WTC11 (cell line): ENCODE results near the gene MDN1. TPM values are rescaled to one million over a fixed set of nuclear protein-coding genes. Genes with fewer than 3 reads are reported as not detected.

Experiments
- ATAC-seq: fragments of 200-7000 bp; cut with Tn5 transposase; 2 replicates; pipeline ENCODE4 v1.10.0; 2021; ENCODE audit warnings: mild to moderate bottlenecking, moderate library complexity
- CTCF ChIA-PET: fragments of 300-600 bp; sonication (Branson Sonifier 250); formaldehyde crosslinking; loops from one replicate; lab custom pipeline; 2021; ENCODE audit warnings: antibody characterized with exemption; lab: Charles Lee
- POLR2A ChIA-PET: fragments of 350-600 bp; sonication (Branson Sonifier 250); formaldehyde crosslinking; loops from one replicate; lab custom pipeline; 2021; ENCODE audit warnings: antibody characterized with exemption; lab: Charles Lee
- DNase-seq: peaks from one replicate; pipeline ENCODE4 v3.0.0; 2021; ENCODE audit warnings: low spot score
- H3K27ac Mint-ChIP-seq: 2 replicates; pipeline ENCODE4 v1.8.0; 2021; ENCODE audit warnings: mixed read lengths
- H3K27me3 Mint-ChIP-seq: 2 replicates; pipeline ENCODE4 v1.8.0; 2021; ENCODE audit warnings: low read depth, mild to moderate bottlenecking, moderate library complexity, mixed read lengths
- H3K36me3 Mint-ChIP-seq: 2 replicates; pipeline ENCODE4 v1.8.0; 2021; ENCODE audit warnings: mixed read lengths
- H3K4me1 Mint-ChIP-seq: 2 replicates; pipeline ENCODE4 v1.8.0; 2022; ENCODE audit warnings: mixed read lengths
- H3K4me3 Mint-ChIP-seq: 2 replicates; pipeline ENCODE4 v1.8.0; 2021; ENCODE audit warnings: mild to moderate bottlenecking, moderate library complexity, mixed read lengths
- H3K9me3 Mint-ChIP-seq: 2 replicates; pipeline ENCODE4 v1.8.0; 2021; ENCODE audit warnings: mixed read lengths
- CREB1 ChIP-seq: sonication (generic); formaldehyde crosslinking; IDR thresholded peaks from 2 replicates; pipeline ENCODE4 v1.8.0; 2023; ENCODE audit warnings: mild to moderate bottlenecking, missing genetic modification reagents
- FOXJ3 ChIP-seq: sonication (generic); formaldehyde crosslinking; IDR thresholded peaks from 2 replicates; pipeline ENCODE4 v1.9.0; 2021; ENCODE audit warnings: missing genetic modification reagents, mild to moderate bottlenecking, borderline replicate concordance
- JAZF1 ChIP-seq: fragments of 250-450 bp; sonication (Bioruptor Pico); IDR thresholded peaks from 2 replicates; pipeline ENCODE4 v1.9.0; 2021; ENCODE audit warnings: moderate library complexity, mild to moderate bottlenecking, inconsistent platforms
- MXD4 ChIP-seq: fragments of 250-450 bp; sonication (Bioruptor Pico); IDR thresholded peaks from 2 replicates; pipeline ENCODE4 v1.8.0; 2021; ENCODE audit warnings: mild to moderate bottlenecking, moderate library complexity, borderline replicate concordance
- MYBL2 ChIP-seq: sonication (generic); formaldehyde crosslinking; IDR thresholded peaks from 2 replicates; pipeline ENCODE4 v1.8.1; 2023; ENCODE audit warnings: mild to moderate bottlenecking, moderate library complexity, missing genetic modification reagents
- NFE2L1 ChIP-seq: sonication (generic); formaldehyde crosslinking; IDR thresholded peaks from 2 replicates; pipeline ENCODE4 v1.8.1; 2023; ENCODE audit warnings: missing genetic modification reagents
- NFYB ChIP-seq: sonication (generic); formaldehyde crosslinking; conservative IDR thresholded peaks from 2 replicates; pipeline ENCODE4 v1.8.0; 2022; ENCODE audit warnings: low read depth, missing genetic modification reagents
- NR1H2 ChIP-seq: sonication (generic); formaldehyde crosslinking; IDR thresholded peaks from 2 replicates; pipeline ENCODE4 v1.9.0; 2021; ENCODE audit warnings: mild to moderate bottlenecking, moderate library complexity, missing genetic modification reagents
- NR3C1 ChIP-seq: sonication (generic); formaldehyde crosslinking; conservative IDR thresholded peaks from 2 replicates; pipeline ENCODE4 v1.8.1; 2023; ENCODE audit warnings: low read depth, mild to moderate bottlenecking, missing genetic modification reagents
- RELA ChIP-seq: sonication (generic); formaldehyde crosslinking; IDR thresholded peaks from 2 replicates; pipeline ENCODE4 v1.8.1; 2022; ENCODE audit warnings: missing genetic modification reagents, mild to moderate bottlenecking, borderline replicate concordance
- SOX15 ChIP-seq: fragments of 250-450 bp; sonication (Bioruptor Pico); IDR thresholded peaks from 2 replicates; pipeline ENCODE4 v1.9.0; 2021; ENCODE audit warnings: mild to moderate bottlenecking
- ZBTB21 ChIP-seq: sonication (generic); formaldehyde crosslinking; IDR thresholded peaks from 2 replicates; pipeline ENCODE4 v1.8.1; 2023; ENCODE audit warnings: mild to moderate bottlenecking, missing genetic modification reagents, borderline replicate concordance
- ZNF138 ChIP-seq: sonication (generic); formaldehyde crosslinking; conservative IDR thresholded peaks from 2 replicates; pipeline ENCODE4 v1.8.1; 2022; ENCODE audit warnings: mild to moderate bottlenecking, moderate library complexity, missing genetic modification reagents
- ZNF219 ChIP-seq: sonication (generic); formaldehyde crosslinking; IDR thresholded peaks from 2 replicates; pipeline ENCODE4 v1.8.0; 2023; ENCODE audit warnings: missing genetic modification reagents, mild to moderate bottlenecking, borderline replicate concordance
- ZNF317 ChIP-seq: sonication (generic); formaldehyde crosslinking; IDR thresholded peaks from 2 replicates; pipeline ENCODE4 v1.8.1; 2023; ENCODE audit warnings: low read depth, mild to moderate bottlenecking, moderate library complexity, missing genetic modification reagents, borderline replicate concordance
- total RNA-seq: library from RNA; stranded (reverse); gene quantifications from 3 replicates; pipeline ENCODE4 v1.2.3, GENCODE V29; 2021
- TF ChIP-seq, protein P1 (sequence below): sonication (generic); formaldehyde crosslinking; IDR thresholded peaks from 2 replicates; pipeline ENCODE4 v1.8.1; 2023; ENCODE audit warnings: mild to moderate bottlenecking, missing genetic modification reagents
- TF ChIP-seq, protein P2 (sequence below): fragments of 200-600 bp; IDR thresholded peaks from 2 replicates; pipeline ENCODE4 v1.8.0; 2022; ENCODE audit warnings: antibody characterized with exemption
- TF ChIP-seq, protein P3 (sequence below): fragments of 250-450 bp; sonication (Bioruptor Pico); IDR thresholded peaks from 2 replicates; pipeline ENCODE4 v1.8.0; 2021; ENCODE audit warnings: mild to moderate bottlenecking
- TF ChIP-seq, protein P4 (sequence below): sonication (generic); formaldehyde crosslinking; IDR thresholded peaks from 2 replicates; pipeline ENCODE4 v1.8.0; 2022; ENCODE audit warnings: missing genetic modification reagents
- TF ChIP-seq, protein P5 (sequence below): sonication (generic); formaldehyde crosslinking; IDR thresholded peaks from 2 replicates; pipeline ENCODE4 v1.8.1; 2023; ENCODE audit warnings: mild to moderate bottlenecking, missing genetic modification reagents

MDN1 gene
- total RNA-seq, 1 experiment from 2014 or later: 195 TPM

DNA sequence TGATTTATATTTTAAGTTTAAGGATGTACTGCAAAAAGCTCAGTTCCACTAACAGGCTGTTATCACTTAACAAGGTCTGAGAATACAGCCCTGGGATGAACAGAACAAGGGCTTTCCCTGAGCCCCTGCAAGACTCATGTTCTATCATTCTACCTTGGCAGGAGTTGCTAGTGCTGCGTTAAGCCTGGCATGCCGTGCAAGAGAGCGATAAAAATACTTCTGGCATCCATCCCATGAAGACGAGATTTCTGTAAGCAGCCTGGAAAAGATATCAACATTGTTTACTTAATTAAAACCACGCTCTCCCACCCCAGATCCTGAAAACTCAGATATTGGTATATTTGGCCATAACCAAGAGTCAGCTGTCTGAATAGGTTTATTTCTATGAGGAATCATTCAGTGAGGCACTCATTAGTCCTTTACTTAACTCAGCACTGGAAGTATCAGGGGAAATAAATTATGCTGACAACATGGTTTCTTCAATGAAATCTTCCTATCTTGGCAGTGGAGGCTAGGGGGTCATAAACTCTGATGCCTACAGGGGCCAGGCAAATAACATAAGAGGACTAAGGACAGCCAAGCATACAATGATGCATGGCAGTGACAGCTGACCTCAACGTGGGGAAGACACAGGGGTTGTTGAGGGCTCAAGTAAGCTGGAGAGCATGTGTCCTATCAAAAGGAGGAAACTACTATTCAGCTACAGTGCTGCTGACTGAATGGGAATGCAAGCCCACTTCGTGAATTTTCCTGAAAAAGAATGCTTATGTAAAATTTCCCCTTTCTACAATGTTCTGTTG, 143.4 kb downstream of the MDN1 start:
- TF ChIP-seq NFE2L1 (no peak), RELA (CRISPR knock-in tag) (no peak), CREB1 (CRISPR knock-in tag) (no peak)
- TF ChIP-seq, protein P1, sequence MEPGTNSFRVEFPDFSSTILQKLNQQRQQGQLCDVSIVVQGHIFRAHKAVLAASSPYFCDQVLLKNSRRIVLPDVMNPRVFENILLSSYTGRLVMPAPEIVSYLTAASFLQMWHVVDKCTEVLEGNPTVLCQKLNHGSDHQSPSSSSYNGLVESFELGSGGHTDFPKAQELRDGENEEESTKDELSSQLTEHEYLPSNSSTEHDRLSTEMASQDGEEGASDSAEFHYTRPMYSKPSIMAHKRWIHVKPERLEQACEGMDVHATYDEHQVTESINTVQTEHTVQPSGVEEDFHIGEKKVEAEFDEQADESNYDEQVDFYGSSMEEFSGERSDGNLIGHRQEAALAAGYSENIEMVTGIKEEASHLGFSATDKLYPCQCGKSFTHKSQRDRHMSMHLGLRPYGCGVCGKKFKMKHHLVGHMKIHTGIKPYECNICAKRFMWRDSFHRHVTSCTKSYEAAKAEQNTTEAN (CRISPR knock-in tag): no peak
- ChIA-PET CTCF (interaction anchor here (0.8 kb wide), 1 partner anchor 117 kb away, joined by 3 read pairs; no protein-coding TSS in a partner anchor), POLR2A (interaction anchor here (0.6 kb wide), 1 partner anchor 142 kb away, joined by 3 read pairs; no protein-coding TSS in a partner anchor)
- H3K4me1 Mint-ChIP-seq: peaks cover 49% of the 10 kb centered on the region
- H3K27ac Mint-ChIP-seq: peak overlapping the region; percentile 96
- H3K9me3 Mint-ChIP-seq: no peaks in the 10 kb centered on the region
- peaks cover 87% of the 10 kb centered on the region for H3K36me3 Mint-ChIP-seq
- no peak overlapping the region for H3K4me3 Mint-ChIP-seq
- DNase-seq: no peak
- ATAC-seq: no peak
- no peaks in the 10 kb centered on the region for H3K27me3 Mint-ChIP-seq

DNA sequence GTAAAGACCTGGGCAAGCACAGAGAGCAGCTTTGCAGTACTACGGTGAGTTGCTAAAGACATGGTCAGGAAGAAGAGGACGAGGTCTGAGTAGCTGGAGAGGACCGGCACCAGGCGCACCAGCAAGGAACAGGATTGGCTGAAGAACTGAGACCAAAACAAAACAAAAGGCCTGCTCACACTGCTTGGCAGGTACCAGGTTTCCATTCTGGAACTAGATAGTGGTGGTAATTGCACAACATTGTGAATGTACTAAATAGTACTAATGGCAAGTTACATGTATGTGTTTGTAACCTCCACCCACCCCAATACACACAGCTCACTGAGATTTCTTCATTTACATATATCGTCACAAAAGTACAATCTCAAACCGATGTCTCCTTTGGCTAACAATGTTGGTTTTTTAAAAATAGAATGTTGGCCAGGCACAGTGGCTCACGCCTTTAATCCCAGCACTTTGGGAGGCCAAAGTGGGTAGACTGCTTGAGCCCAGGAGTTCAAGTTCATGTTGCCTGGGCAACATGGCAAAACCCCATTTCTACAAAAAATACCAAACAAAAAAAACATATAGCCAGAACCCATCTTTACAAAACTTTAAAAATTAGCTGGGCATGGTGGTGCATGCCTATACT, 148.5 kb downstream of the MDN1 start:
- ATAC-seq (no peak), DNase-seq (no peak)
- Mint-ChIP-seq H3K4me1 (peaks cover 50% of the 10 kb centered on the region), H3K4me3 (no peak overlapping the region), H3K27ac (peak overlapping the region; percentile 98), H3K36me3 (peaks cover 79% of the 10 kb centered on the region), H3K27me3 (no peaks in the 10 kb centered on the region), H3K9me3 (no peaks in the 10 kb centered on the region)
- ChIA-PET CTCF (interaction anchor here (1.2 kb wide), 1 partner anchor 122 kb away, joined by 3 read pairs; no protein-coding TSS in a partner anchor), POLR2A (no interaction called here)
- no peak for TF ChIP-seq ZBTB21
- TF ChIP-seq ZNF138 (CRISPR knock-in tag): no peak
- TF ChIP-seq, protein P2, sequence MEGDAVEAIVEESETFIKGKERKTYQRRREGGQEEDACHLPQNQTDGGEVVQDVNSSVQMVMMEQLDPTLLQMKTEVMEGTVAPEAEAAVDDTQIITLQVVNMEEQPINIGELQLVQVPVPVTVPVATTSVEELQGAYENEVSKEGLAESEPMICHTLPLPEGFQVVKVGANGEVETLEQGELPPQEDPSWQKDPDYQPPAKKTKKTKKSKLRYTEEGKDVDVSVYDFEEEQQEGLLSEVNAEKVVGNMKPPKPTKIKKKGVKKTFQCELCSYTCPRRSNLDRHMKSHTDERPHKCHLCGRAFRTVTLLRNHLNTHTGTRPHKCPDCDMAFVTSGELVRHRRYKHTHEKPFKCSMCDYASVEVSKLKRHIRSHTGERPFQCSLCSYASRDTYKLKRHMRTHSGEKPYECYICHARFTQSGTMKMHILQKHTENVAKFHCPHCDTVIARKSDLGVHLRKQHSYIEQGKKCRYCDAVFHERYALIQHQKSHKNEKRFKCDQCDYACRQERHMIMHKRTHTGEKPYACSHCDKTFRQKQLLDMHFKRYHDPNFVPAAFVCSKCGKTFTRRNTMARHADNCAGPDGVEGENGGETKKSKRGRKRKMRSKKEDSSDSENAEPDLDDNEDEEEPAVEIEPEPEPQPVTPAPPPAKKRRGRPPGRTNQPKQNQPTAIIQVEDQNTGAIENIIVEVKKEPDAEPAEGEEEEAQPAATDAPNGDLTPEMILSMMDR: no peak
- TF ChIP-seq, protein P3, sequence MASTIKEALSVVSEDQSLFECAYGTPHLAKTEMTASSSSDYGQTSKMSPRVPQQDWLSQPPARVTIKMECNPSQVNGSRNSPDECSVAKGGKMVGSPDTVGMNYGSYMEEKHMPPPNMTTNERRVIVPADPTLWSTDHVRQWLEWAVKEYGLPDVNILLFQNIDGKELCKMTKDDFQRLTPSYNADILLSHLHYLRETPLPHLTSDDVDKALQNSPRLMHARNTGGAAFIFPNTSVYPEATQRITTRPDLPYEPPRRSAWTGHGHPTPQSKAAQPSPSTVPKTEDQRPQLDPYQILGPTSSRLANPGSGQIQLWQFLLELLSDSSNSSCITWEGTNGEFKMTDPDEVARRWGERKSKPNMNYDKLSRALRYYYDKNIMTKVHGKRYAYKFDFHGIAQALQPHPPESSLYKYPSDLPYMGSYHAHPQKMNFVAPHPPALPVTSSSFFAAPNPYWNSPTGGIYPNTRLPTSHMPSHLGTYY (CRISPR knock-in tag): no peak
- TF ChIP-seq NR1H2 (CRISPR knock-in tag): no peak
- no peak for TF ChIP-seq JAZF1 (CRISPR knock-in tag)
- TF ChIP-seq SOX15 (CRISPR knock-in tag): no peak
- TF ChIP-seq, protein P4, sequence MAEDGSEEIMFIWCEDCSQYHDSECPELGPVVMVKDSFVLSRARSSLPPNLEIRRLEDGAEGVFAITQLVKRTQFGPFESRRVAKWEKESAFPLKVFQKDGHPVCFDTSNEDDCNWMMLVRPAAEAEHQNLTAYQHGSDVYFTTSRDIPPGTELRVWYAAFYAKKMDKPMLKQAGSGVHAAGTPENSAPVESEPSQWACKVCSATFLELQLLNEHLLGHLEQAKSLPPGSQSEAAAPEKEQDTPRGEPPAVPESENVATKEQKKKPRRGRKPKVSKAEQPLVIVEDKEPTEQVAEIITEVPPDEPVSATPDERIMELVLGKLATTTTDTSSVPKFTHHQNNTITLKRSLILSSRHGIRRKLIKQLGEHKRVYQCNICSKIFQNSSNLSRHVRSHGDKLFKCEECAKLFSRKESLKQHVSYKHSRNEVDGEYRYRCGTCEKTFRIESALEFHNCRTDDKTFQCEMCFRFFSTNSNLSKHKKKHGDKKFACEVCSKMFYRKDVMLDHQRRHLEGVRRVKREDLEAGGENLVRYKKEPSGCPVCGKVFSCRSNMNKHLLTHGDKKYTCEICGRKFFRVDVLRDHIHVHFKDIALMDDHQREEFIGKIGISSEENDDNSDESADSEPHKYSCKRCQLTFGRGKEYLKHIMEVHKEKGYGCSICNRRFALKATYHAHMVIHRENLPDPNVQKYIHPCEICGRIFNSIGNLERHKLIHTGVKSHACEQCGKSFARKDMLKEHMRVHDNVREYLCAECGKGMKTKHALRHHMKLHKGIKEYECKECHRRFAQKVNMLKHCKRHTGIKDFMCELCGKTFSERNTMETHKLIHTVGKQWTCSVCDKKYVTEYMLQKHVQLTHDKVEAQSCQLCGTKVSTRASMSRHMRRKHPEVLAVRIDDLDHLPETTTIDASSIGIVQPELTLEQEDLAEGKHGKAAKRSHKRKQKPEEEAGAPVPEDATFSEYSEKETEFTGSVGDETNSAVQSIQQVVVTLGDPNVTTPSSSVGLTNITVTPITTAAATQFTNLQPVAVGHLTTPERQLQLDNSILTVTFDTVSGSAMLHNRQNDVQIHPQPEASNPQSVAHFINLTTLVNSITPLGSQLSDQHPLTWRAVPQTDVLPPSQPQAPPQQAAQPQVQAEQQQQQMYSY (CRISPR knock-in tag): no peak
- no peak for TF ChIP-seq NFYB
- TF ChIP-seq, protein P1 (CRISPR knock-in tag): no peak
- TF ChIP-seq, protein P5, sequence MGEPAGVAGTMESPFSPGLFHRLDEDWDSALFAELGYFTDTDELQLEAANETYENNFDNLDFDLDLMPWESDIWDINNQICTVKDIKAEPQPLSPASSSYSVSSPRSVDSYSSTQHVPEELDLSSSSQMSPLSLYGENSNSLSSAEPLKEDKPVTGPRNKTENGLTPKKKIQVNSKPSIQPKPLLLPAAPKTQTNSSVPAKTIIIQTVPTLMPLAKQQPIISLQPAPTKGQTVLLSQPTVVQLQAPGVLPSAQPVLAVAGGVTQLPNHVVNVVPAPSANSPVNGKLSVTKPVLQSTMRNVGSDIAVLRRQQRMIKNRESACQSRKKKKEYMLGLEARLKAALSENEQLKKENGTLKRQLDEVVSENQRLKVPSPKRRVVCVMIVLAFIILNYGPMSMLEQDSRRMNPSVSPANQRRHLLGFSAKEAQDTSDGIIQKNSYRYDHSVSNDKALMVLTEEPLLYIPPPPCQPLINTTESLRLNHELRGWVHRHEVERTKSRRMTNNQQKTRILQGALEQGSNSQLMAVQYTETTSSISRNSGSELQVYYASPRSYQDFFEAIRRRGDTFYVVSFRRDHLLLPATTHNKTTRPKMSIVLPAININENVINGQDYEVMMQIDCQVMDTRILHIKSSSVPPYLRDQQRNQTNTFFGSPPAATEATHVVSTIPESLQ: no peak
- no peak for TF ChIP-seq MYBL2
- no peak for TF ChIP-seq ZNF219 (CRISPR knock-in tag)
- no peak for TF ChIP-seq FOXJ3 (CRISPR knock-in tag)
- no peak for TF ChIP-seq MXD4 (CRISPR knock-in tag)
- no peak for TF ChIP-seq RELA (CRISPR knock-in tag)
- TF ChIP-seq NFE2L1: no peak
- no peak for TF ChIP-seq ZNF317 (CRISPR knock-in tag)
- no peak for TF ChIP-seq NR3C1
